Left kidney (tissue), 2 donors: ENCODE results near the gene GDPD4. TPM values are rescaled to one million over a fixed set of nuclear protein-coding genes. Genes with fewer than 3 reads are reported as not detected.

Experiments used
- DNase-seq: peaks from one replicate; pipeline ENCODE4 v3.0.0-alpha.2; 2013
- polyA plus RNA-seq: library from polyadenylated mRNA; unstranded; fragments of 120-200 nt; gene quantifications from one replicate; pipeline ENCODE4 v1.2.1, GENCODE V29; 2013; ENCODE audit not compliant: insufficient read length

The GDPD4 gene
- polyA plus RNA-seq, 1 donor, result 0.17 TPM

- no peak for DNase-seq
Observed at GRCh38 chr11:77233011-77233410, 68.5 kb downstream of the GDPD4 start.

DNA sequence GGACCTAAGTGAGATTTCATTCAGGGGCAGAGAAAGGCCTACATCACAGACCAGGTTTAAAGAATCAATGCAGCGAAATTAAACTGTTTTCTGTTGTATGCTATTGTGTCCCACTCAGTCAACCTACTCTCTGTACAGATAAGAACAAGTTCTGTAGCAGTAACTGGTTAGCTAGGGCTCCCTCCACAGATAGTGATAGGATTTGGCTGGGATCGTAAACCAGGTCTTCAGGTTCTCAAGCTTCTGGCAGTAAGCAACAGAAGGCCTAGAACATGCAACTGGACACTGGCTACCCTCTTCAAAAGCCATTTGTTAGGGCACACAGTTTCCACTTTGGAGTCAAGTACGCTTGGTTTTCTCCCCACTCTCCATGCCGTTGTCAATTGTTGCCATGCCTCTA lies 69.2 kb downstream of the GDPD4 start:
- DNase-seq, result no peak

GRCh38 chr11:77231800-77232199 lies 69.7 kb downstream of the GDPD4 start:
- no peak for DNase-seq

DNA sequence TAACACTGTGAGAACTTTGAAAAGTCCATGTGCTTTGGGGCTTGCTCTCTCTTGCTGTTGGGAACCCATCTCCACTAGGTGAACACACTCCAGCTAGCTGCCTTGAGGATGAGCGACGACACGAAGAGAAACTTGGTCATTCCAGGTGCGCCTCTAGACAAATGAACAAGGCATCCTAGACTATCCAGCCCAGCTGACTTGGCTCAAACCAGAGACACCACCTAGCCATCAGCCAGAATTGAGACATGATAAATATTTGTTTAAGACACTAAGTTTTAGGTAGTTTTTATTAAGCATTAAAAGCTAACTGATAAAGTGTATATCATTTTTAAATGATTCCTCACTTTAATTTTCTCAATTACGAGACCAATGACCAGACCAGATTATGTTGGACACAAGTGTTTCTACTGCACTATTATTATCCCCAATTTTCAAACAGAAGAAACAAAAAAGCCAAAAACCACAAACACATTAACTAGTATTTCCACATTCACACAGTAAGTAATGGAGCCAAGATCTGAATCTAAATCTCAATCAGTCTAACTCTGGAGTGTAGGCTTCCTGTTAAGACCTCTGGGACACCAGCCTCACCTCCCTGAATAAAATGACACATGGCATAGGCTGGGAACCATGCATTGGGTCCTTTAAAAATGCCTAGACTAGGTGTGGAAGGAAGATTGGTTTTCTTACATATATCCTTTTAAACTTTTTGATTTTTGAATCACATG lies 70.4 kb downstream of the GDPD4 start:
- DNase-seq, result no peak

- no peak for DNase-seq
Observed at GRCh38 chr11:77223797-77224196, 77.7 kb downstream of the GDPD4 start.

DNA sequence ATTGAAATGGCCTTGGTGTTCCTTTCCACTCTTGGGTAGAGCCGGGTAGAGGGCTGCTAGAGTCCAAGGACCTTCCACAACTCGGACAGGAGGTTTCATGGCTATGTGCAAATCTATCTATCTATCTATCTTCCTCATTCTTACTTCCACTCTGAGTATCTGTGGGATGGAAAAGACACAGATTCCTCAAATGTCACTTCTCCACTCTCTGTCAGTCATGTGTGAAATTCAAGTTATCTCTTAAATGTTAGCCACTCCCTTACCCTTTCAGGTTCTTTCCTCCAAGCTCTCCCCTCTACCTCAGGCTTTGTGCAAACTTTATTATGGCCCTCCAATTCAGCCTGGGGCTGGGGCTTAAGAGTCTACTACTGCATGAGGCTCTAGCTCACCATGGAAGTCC lies 84.3 kb downstream of the GDPD4 start:
- DNase-seq, result no peak

DNA sequence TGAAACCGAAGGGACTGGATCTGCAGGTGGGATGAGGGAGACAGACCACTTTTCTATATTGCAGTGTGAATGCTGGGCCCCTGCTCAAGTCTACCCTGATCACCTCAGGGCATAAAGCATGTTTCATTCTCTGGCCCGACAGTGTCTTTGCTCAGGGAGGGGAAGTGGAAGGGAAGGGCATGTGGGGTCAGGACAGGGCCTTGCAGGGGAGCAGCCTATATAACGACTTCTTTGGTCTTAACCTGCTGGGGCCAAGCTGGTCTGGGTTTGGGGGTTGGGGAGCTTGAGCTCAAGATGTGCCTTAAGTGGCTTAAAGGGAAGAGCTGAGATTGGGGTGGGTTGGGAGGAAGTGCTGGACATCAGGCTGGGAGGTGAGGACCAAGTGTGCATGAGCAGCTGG lies 86.4 kb downstream of the GDPD4 start:
- no peak for DNase-seq

DNA sequence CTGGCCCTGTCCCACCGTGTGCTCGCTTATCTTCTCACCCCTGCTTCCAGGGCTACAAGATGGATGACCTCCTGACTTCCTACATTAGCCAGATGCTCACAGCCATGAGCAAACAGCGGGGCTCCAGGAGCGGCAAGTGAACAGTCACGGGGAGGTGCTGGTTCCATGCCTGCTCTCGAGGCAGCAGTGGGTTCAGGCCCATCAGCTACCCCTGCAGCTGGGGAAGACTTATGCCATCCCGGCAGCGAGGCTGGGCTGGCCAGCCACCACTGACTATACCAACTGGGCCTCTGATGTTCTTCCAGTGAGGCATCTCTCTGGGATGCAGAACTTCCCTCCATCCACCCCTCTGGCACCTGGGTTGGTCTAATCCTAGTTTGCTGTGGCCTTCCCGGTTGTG lies 86.9 kb downstream of the GDPD4 start:
- DNase-seq, result no peak

GRCh38 chr11:77213589-77214428 lies 87.7 kb downstream of the GDPD4 start:
- no peak for DNase-seq

DNA sequence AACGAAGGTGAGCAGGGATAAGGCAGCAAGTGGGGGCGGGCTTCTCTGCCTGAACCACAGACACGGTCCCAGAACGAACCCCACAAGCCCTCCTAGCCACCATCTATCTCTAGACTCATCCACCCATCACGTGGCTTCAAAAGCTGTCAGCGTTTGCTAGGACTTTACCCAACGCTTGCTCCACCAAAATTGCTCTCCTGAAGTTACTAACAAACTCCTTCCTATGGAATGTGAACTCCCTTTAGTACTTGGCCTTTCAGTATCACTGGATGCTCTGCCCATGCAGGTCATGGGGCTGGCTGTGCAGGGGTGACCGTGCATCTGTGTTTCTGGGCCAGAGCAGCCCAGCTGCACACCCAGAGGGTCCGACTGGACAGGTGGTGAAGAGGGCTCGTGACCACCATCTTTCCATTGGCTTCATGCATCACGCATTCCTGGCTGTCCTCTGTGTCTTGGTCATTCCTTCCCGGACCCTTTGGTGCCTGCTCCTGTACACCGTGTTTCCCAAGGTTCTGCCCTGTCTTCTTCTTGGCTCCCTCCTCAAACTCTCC lies 88.4 kb downstream of the GDPD4 start:
- DNase-seq, result no peak

- no peak for DNase-seq
Observed at GRCh38 chr11:77212314-77213007, 89.0 kb downstream of the GDPD4 start.

GRCh38 chr11:77211594-77212251 lies 89.8 kb downstream of the GDPD4 start:
- no peak for DNase-seq

GRCh38 chr11:77211040-77211451 lies 90.4 kb downstream of the GDPD4 start:
- no peak for DNase-seq

DNA sequence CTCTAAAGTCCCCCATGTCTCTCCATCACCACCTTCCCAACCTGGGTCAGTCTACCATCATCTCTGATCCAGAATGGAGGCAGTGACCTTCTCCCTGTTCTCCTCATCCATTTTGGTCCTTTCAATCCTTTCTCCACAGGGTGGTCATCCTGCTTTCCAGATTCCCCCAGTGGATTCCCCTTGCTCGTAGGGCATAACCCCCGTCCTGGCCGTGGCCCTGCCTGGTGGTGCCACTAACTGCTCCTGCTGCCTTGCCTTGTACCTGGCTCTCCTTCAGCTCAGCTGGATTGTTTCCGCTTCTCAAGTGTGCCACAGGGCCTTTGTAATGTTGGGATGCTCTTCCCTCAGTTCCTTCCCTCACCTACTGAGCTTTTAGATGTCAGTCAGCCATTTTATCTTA lies 91.8 kb downstream of the GDPD4 start:
- DNase-seq, result no peak

GRCh38 chr11:77208535-77208934 lies 93.0 kb downstream of the GDPD4 start:
- no peak for DNase-seq

DNA sequence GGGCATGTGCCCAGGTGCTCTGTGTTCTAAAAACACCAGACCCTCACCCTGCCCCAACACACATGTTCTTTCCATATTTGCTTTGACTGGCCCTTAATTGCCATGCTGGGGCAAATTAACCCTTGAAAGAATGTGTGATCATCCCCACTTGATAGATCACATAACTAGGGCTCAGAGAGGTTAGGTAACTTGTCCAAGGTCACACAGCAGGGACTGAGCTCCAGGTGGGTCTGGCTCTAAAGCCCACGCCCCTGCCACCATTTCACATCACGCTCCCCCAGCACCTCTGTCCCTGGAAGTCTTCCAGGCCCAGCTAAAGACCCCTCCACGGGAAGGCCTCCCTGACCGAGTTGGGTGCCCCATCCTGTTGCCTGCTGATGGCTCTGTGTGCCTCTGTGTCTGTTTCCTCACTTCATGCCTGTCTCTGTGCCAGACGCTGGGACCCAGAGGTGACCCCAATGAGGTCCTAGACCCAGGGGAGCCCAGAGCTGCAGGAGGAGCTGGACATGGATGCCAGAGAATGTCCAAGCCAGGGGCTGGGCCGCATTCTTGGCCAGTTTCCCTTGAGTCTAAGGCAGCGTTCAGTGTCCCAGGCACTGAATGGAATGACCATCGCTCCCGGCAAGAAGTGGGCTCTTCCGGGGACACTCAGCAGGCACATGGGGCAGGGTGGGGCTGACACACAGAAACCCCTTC lies 93.7 kb downstream of the GDPD4 start:
- no peak for DNase-seq

DNA sequence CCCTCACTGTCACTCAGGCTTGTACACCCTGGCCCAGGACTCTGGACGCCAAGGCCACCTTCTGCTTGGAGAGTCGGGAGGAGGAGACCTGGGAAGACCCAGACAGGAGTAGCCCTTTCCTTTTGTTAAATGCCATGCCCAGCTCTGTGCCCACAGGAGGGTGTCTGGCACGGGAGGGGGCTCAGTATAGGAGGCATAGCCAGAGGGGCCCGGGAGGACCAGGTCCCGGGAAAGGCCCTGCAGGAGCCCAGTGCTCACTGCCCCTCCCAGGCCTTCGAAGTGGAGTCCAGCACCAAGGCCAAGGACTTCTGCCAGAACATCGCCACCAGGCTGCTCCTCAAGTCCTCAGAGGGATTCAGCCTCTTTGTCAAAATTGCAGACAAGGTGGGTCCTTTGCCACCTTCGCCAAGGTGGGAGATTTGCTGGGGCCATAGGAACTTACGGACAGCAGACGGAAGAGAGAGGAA lies 94.4 kb downstream of the GDPD4 start:
- DNase-seq, result no peak

GRCh38 chr11:77206264-77207018 lies 95.0 kb downstream of the GDPD4 start:
- DNase-seq, result no peak

GRCh38 chr11:77205467-77206263 lies 95.8 kb downstream of the GDPD4 start:
- no peak for DNase-seq
